Stimulated activated CD8-positive, alpha-beta memory T cell treated with anti-CD3 and anti-CD28 coated beads, Interleukin-2, amount 100 ng/mL, for 48 hours (primary cell): ENCODE data around the gene SIMC1.

Experiments
- DNase-seq, 2 donors: peaks; one replicate each; pipeline ENCODE4 v3.0.0-alpha.2; 2020; ENCODE audit warnings: low read depth in 2 of 2

SIMC1 gene

DNA sequence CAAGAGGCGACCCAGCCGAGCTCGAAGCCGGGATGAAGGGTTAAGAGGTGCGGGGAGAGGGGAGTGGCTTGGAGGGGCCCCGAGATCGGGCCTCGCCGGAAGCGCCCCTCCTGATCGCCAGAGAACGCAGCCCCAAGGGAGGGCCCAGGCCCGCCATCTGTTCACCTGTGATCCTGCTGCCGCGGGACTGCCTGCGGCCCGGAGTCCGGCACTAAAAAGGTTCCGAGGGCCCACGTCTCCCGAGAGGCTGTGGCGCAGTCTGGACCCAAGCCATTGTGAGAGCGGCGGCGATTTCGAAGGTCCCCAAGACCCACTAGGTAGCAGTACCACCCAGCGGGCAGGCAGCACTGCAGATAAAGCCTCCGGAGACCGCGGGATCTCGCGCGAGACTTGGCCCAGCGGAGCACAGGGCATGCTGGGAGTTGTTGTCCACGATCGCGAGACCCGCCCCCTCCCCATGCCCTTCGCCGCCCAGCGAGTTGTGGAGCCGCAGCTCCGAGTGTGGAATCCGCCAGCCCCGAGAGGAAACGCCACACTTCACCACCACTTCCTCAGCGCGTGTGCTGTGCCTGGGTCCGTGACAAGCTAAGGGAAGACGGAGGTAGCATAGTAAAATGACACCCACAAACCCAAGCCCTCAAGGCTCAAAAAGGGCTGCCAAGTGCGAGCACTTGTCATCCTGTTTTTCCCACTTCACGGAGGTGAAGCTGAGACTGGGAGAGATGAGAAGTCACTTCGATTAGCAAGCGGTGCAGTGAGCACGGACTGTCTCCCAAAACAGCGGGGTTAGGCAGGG is 123.4 kb downstream of the SIMC1 start, which contains the start of gene KIAA1191:
Gene KIAA1191, minus strand, starts transcription at position 328 of the 796 bp plus-strand sequence. CDS start 2,256 bp downstream, outside the sequence.
- DNase-seq: peak; percentile 89 to 92

- no peak for DNase-seq
These were observed 123.9 kb downstream of the SIMC1 start for GRCh38 chr5:176362233-176362490.

- no peak for DNase-seq
These were observed 126.6 kb downstream of the SIMC1 start for GRCh38 chr5:176364765-176365350.

- DNase-seq: peak; percentile 55 to 64
These were observed 127.4 kb downstream of the SIMC1 start, which contains the start of gene ARL10 for GRCh38 chr5:176365351-176366231. Gene ARL10 (plus strand): TSS chr5:176365487. CDS start chr5:176365564, 77 bp downstream.

- DNase-seq: no peak
These were observed 128.1 kb downstream of the SIMC1 start for GRCh38 chr5:176366232-176366894.

GRCh38 chr5:176368726-176369125 is 130.5 kb downstream of the SIMC1 start:
- no peak for DNase-seq

DNA sequence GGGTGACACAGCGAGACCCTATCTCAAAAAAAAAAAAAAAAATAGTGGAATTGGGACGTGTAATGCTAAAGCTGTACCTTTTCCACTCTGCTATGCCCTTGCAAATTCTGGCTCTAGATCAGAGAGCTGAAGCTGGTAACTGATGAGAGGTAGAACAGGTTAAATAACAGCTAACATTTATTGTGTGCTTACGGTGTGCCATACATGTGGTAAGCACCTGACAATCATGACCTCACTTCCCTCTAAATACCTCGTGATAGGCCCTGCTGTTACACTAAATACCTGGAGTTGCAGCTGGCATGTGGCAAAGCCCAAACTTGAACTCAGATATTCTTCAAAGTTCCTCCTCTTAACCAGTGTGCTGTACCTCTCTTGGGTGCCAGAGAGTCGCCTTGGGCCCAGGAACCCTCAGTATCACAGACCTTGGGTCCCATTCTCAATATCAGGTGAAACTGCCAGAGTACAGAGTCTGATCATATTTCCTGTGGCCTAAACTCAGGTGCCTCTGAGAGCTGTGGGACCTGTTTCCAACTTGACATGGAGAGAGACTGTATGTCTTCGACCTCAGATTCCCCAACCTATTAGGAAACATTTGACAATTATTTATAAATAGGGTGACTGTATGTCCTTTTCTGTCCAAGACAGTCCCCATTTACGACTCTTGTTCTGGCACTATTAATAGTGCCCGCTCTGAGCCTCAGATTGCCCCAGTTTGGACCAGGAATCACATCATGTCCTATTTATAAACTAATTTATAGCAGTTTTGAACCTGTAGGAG is 131.9 kb downstream of the SIMC1 start:
- no peak for DNase-seq

DNA sequence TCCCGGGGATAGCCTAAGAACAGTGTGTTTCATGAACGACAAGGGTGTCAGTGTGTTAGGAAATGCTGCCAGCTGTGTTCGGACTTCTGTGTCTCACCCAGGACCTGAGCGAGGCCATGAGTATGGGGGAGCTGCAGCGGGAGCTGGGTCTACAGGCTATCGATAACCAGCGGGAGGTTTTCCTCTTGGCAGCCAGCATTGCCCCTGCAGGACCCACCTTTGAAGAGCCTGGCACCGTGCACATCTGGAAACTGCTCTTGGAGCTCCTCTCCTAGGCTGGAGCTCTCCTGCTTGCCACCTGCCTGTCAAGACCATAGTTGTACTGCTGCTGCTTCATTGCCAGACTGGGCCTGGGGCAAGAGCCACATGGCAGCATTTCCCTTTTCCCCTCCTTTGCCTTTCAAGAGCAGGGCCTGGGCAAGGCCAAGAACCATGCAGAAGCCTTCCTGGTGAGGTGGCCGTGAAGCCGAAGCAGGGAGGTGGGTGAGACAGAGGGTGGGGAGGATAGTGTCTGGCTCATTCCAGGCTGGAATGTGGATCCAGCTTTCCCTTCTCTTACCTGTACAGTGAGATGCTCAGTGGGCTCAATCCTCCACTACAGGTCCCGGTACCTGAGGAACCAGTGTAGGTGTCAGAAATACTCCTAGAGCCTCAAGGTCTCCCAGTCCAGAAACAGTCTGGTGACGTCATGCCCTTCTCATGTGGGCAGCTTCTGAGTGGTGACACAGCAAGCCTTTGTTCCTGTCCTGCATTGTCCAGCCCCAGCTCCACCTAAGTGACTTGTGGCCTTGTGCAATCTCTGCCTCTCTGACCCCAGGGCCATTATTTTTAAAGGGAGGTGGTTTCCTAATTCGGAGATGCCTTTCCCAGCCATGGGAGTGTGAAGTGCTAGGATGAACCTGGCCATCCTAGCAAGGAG is 133.7 kb downstream of the SIMC1 start:
- DNase-seq: no peak

DNA sequence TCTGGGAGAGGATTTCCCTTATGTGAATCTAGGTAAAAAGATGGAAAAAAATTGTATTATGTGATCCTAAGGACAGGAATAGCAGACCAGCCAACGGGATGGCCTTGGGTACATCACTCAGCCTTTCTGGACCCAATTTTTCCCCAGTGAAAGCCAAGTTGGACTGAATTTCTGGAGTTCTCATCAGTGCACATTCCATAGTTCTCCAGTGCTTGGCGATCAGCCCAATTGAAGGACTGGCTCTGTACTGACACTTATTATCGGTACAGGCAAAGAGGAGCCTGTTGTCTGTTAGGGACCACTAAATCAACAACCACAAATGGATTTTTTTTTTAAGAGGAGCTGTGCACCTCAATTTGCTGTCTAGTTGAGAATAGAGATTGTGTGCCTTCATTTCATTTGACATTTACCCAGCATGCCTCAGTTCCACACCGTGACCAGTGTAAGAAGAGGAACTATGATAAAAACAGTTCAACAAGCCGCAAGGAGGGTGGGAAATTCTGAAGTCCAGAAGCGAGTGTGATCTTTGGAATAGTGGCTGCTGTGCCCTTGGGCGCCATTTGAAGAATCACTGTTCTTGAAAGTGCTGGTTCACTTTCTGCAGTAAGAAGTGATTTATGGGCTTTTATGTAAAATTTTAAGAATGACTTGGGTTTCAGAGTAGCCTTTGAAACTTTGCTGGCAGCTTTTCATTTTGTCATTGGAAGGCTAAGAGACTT is 135.0 kb downstream of the SIMC1 start:
- DNase-seq: no peak

DNA sequence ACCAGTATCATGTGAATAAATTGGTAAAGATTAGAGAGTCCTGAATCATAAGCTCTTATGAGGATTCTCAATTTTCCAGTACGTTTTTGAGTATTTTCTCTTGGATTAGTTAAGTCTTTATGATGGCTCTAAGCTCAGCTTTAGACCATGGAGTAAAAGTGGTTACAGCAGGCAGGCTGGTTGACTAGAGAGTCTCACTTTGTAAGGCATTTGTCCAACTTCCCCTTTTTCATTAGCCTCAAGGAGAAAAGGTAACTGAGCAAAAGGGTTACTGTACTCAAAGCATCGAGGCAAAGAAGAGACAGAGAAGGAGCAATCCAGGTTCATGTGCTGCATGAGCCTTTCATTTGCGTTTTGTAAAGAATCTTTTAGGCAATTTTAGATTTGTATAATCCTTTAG is 141.7 kb downstream of the SIMC1 start:
- no peak for DNase-seq

GRCh38 chr5:176381423-176381822 is 143.2 kb downstream of the SIMC1 start:
- no peak for DNase-seq

DNA sequence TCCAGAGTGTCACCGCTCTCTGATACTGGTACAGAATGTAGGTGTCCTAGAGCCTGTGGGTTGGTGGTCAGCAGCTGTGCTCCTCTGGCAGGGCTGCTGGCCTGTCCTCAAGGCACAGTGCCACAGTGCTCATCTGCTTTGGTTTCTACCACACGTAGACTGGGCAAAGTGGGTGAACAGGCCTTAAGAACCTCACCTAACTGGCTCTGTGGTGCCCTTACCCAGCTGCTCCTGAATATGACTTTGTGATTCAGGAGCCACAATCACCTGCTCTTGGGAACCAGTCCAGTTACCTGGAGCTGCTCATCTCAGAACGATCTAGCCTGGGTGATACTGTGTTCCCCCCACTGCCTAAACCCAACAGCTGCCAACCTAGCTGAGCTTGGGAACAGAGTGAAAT is 143.8 kb downstream of the SIMC1 start:
- DNase-seq: no peak

- DNase-seq: no peak
These were observed 144.5 kb downstream of the SIMC1 start for GRCh38 chr5:176382721-176383120.

DNA sequence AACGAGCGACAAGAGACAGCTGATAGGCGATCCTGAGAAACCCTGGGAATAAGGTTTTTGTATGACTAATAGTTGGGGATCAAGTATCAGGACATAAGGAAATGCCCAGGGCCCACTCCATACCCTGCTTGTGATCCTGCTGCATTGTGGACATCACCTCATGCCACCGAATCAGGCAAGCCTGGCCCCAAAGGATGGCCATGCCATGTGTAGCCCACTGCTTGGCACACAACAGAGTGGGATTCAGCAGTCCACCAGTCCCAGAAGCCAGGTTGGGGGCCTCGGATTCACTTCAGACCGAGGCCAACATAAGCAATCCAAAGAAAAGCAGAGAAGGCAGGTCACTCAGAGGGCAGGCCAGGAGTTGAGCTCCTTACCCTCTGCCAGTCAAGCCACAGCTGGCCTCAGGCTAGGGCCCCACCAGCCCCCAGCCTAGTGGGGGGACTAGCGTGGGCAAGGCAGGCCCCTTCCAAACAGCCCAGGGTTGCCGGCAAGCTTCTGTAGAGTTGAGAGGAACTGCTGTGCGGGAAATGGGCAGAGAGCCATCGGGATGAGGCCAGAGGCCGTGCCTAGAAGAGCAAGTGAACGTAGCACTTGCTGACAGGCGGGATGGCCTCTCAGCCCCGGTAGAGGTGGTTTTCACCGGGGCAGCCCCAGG is 145.2 kb downstream of the SIMC1 start:
- no peak for DNase-seq

DNA sequence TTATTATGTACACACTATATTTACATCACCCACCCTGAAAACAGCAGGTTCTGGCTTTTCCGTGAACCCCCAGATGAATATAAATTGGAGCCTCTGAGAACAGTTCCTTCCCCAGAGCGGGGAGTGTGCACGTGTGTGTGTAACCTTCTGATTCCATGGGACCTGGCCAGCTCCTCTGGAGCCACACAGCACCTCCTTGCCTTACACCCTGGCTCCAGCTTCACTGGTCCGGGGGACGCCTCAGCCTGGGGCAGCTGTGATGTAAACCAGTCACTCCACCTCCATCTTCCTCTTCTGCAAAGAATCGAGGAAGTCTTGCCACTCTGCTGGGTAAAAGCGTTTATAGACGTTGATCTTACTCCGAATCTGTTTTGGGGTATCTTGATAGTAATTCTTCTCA is 145.7 kb downstream of the SIMC1 start:
- no peak for DNase-seq

- no peak for DNase-seq
These were observed 146.2 kb downstream of the SIMC1 start for GRCh38 chr5:176384366-176384930.

GRCh38 chr5:176384991-176385390 is 146.8 kb downstream of the SIMC1 start:
- no peak for DNase-seq

GRCh38 chr5:176386491-176386890 is 148.3 kb downstream of the SIMC1 start:
- DNase-seq: no peak
